MM.1S (cell line): ENCODE measurements around the gene NCS1.

ENCODE experiments used
- DNase-seq: peaks from one replicate; pipeline ENCODE4 v3.0.0-alpha.2; 2015
- H2AFZ ChIP-seq: fragments of 300-600 bp; sonication (generic); 2 replicates; pipeline ENCODE4 v1.6.0; 2016; ENCODE audit warnings: antibody characterized with exemption, low read length
- H3F3A ChIP-seq: fragments of 300-600 bp; sonication (generic); 2 replicates; pipeline ENCODE4 v1.6.1; 2016; ENCODE audit warnings: mild to moderate bottlenecking, antibody characterized with exemption, low read length, moderate library complexity, mixed read lengths; ENCODE audit not compliant: insufficient read depth
- H3K27ac ChIP-seq: fragments of 300-600 bp; sonication (generic); 2 replicates; pipeline ENCODE4 v1.5.1; 2016; ENCODE audit warnings: mild to moderate bottlenecking, low read length
- H3K27me3 ChIP-seq: fragments of 300-600 bp; sonication (generic); replicated peaks from 2 replicates; pipeline ENCODE4 v1.6.0; 2016; ENCODE audit warnings: low read length; ENCODE audit not compliant: insufficient read depth
- H3K36me3 ChIP-seq: fragments of 300-600 bp; sonication (generic); replicated peaks from 2 replicates; pipeline ENCODE4 v1.6.1; 2016; ENCODE audit warnings: mild to moderate bottlenecking, low read length, mixed read lengths; ENCODE audit not compliant: insufficient read depth
- H3K4me1 ChIP-seq: fragments of 300-600 bp; sonication (generic); 2 replicates; pipeline ENCODE4 v1.6.1; 2016; ENCODE audit warnings: low read length, mixed read lengths
- H3K4me2 ChIP-seq: fragments of 300-600 bp; sonication (generic); 2 replicates; pipeline ENCODE4 v1.6.0; 2016; ENCODE audit warnings: low read depth, low read length
- H3K4me3 ChIP-seq: fragments of 300-600 bp; sonication (generic); 2 replicates; pipeline ENCODE4 v1.5.1; 2016; ENCODE audit warnings: low read length, mixed read lengths
- H3K79me2 ChIP-seq: fragments of 300-600 bp; sonication (generic); 2 replicates; pipeline ENCODE4 v1.6.1; 2016; ENCODE audit warnings: mixed run types, low read length, mixed read lengths
- H3K9ac ChIP-seq: fragments of 300-600 bp; sonication (generic); 2 replicates; pipeline ENCODE4 v1.6.1; 2016; ENCODE audit warnings: low read length, mixed read lengths
- H3K9me2 ChIP-seq: fragments of 300-600 bp; sonication (generic); replicated peaks from 2 replicates; pipeline ENCODE4 v1.6.1; 2016; ENCODE audit warnings: mild to moderate bottlenecking, low read length, mixed read lengths; ENCODE audit not compliant: insufficient read depth
- H3K9me3 ChIP-seq: fragments of 300-600 bp; sonication (generic); replicated peaks from 2 replicates; pipeline ENCODE4 v1.6.1; 2016; ENCODE audit warnings: mild to moderate bottlenecking, low read length, mixed read lengths; ENCODE audit not compliant: insufficient read depth
- H4K20me1 ChIP-seq: fragments of 300-600 bp; sonication (generic); 2 replicates; pipeline ENCODE4 v1.6.1; 2016; ENCODE audit warnings: mild to moderate bottlenecking, low read length, moderate library complexity, mixed read lengths; ENCODE audit not compliant: insufficient read depth
- CTCF ChIP-seq: fragments of 300-600 bp; sonication (generic); IDR thresholded peaks from 2 replicates; pipeline ENCODE4 v1.5.1; 2016; ENCODE audit warnings: antibody characterized with exemption, low read length, mixed read lengths
- EZH2 ChIP-seq: fragments of 300-600 bp; sonication (generic); optimal IDR thresholded peaks from 2 replicates; pipeline ENCODE3; 2017; ENCODE audit warnings: low read depth, mild to moderate bottlenecking, antibody characterized with exemption, low read length, mixed read lengths
- EZH2phosphoT487 ChIP-seq: fragments of 300-600 bp; sonication (generic); IDR thresholded peaks from 2 replicates; pipeline ENCODE4 v1.6.1; 2018; ENCODE audit warnings: antibody characterized with exemption, low read length

Gene NCS1

GRCh38 chr9:130266236-130267098, 94.3 kb downstream of the NCS1 start:
- peaks cover 99% of the 10 kb centered on the region for H3K27me3 ChIP-seq

DNA sequence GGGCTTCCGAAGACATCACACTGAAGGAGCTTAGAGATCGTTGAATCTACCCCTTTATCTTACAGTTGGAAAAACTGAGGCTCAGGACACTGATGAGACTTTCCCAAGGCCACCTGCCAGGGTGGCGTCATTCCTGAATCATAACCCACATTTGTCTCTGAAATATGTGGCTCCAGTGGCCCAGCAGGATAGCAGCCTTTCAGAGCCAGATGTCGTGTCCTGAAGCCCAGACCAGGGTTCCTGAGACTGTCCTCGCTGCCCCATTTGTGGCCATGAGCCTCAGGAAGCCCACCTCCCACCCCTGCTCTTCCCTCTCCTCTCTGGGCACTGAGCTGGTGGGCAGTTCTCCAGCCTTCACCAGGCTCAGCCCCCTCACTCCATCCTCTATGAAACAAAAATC, 95.7 kb downstream of the NCS1 start:
- no peaks in the 10 kb centered on the region for H3K4me1 ChIP-seq
- no peak for TF ChIP-seq EZH2
- TF ChIP-seq EZH2phosphoT487: no peak
- TF ChIP-seq CTCF: no peak
- no peak for DNase-seq
- H3K4me2 ChIP-seq: no peak overlapping the region
- H3K9ac ChIP-seq: no peak overlapping the region
- no peaks in the 10 kb centered on the region for H3K9me2 ChIP-seq
- no peaks in the 10 kb centered on the region for H4K20me1 ChIP-seq
- H2AFZ ChIP-seq: no peak overlapping the region
- H3F3A ChIP-seq: no peaks in the 10 kb centered on the region
- peaks cover 99% of the 10 kb centered on the region for H3K27me3 ChIP-seq
- H3K36me3 ChIP-seq: no peaks in the 10 kb centered on the region
- H3K4me3 ChIP-seq: no peak overlapping the region
- H3K27ac ChIP-seq: no peak overlapping the region
- H3K79me2 ChIP-seq: no peaks in the 10 kb centered on the region
- H3K9me3 ChIP-seq: no peaks in the 10 kb centered on the region

More at GRCh38 chr9:130266236-130267098, 94.3 kb downstream of the NCS1 start:
- Histone ChIP-seq H3K27ac (no peak overlapping the region), H3F3A (no peaks in the 10 kb centered on the region), H3K79me2 (no peaks in the 10 kb centered on the region), H3K4me3 (no peak overlapping the region), H4K20me1 (no peaks in the 10 kb centered on the region), H2AFZ (no peak overlapping the region), H3K9me3 (no peaks in the 10 kb centered on the region), H3K36me3 (no peaks in the 10 kb centered on the region), H3K4me2 (no peak overlapping the region), H3K4me1 (no peaks in the 10 kb centered on the region), H3K9me2 (no peaks in the 10 kb centered on the region), H3K9ac (no peak overlapping the region)
- no peak for TF ChIP-seq CTCF
- TF ChIP-seq EZH2phosphoT487: no peak
- DNase-seq: no peak

DNA sequence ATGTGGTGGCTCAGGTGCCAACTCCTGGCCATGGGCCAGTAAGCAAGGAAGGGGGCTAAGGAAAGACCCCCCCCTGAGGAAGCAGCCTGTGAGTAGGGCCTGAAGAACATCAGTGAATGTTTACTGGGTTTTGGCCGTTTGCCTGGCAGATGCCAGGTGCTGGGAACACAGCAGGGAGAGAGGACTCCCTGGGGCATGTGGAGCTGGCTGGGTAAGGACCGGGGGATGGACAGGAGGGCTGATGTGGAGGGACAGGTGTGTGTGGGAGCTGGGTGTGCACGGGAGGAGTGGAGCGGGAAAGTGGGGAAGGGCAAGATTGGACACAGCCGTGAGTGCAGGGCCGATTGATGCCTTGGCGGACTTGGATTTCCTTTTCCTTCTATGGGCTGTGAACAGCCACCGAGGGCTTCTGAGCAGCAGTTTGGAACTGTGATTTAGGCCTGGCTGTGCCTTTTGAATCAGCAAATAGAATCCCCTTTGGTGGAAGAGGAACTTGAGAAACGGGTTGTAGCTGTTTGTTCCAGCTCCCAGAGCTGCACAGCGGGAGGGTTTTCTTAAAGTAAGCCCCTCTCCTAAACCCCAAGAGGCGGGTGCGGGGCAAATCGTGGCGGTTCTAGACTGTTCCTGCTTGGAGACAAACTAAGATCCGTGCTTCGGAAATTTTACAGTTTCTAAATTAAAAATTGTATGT, 96.5 kb downstream of the NCS1 start:
- Histone ChIP-seq H3K4me2 (no peak overlapping the region), H4K20me1 (no peaks in the 10 kb centered on the region), H2AFZ (no peak overlapping the region), H3K79me2 (no peaks in the 10 kb centered on the region), H3K4me1 (no peaks in the 10 kb centered on the region), H3K27ac (no peak overlapping the region), H3K36me3 (no peaks in the 10 kb centered on the region), H3K27me3 (peaks cover 99% of the 10 kb centered on the region), H3K4me3 (no peak overlapping the region), H3F3A (no peaks in the 10 kb centered on the region), H3K9ac (no peak overlapping the region), H3K9me3 (no peaks in the 10 kb centered on the region), H3K9me2 (no peaks in the 10 kb centered on the region)
- no peak for DNase-seq
- TF ChIP-seq EZH2phosphoT487 (no peak), EZH2 (no peak), CTCF (no peak)
